B cell (primary cell): Measurements from ENCODE around the gene TRAP1. TPM values are rescaled to one million over a fixed set of nuclear protein-coding genes. Genes with fewer than 3 reads are reported as not detected.

ENCODE experiments used
- ATAC-seq: fragments of 200-7000 bp; cut with Tn5 transposase; one replicate; pipeline ENCODE4 v1.10.0; 2021; ENCODE audit warnings: low read depth, mild to moderate bottlenecking, moderate number of reproducible peaks, moderate library complexity
- CTCF ChIA-PET: fragments of 350-600 bp; sonication (Branson Sonifier 250); formaldehyde crosslinking; loops from one replicate; lab custom pipeline; 2021; ENCODE audit warnings: antibody characterized with exemption, inconsistent platforms; lab: Charles Lee
- POLR2A ChIA-PET: fragments of 350-600 bp; sonication (Branson Sonifier 250); formaldehyde crosslinking; loops from one replicate; lab custom pipeline; 2021; ENCODE audit warnings: antibody characterized with exemption; lab: Charles Lee
- DNase-seq: peaks from one replicate; pipeline ENCODE4 v3.0.0; 2013
- H2AFZ ChIP-seq: 2 replicates; pipeline ENCODE4 v1.6.1; 2012; ENCODE audit warnings: mild to moderate bottlenecking, low read depth, low read length; ENCODE audit not compliant: insufficient read depth, poor library complexity, severe bottlenecking
- H3K27ac ChIP-seq, 2 donors: 1 replicate in 1 of 2; 2 replicates in 1 of 2; pipeline ENCODE4 v1.5.1; 2012 to 2013; ENCODE audit warnings: low read length in 2 of 2, mild to moderate bottlenecking in 2 of 2, moderate library complexity in 1 of 2
- H3K27me3 ChIP-seq, 4 experiments: fragments of 200-600 bp in 1 of 4; sonication (generic) in 1 of 4; replicated peaks in 1 of 4; 1 replicate in 2 of 4; 2 replicates in 2 of 4; pipeline versions ENCODE4 v1.6.1 to v1.7.0; 2013 to 2016; ENCODE audit warnings: low read length in 3 of 4, mild to moderate bottlenecking in 2 of 4, mixed read lengths in 1 of 4, moderate library complexity in 1 of 4; ENCODE audit not compliant: insufficient read depth in 4 of 4, control insufficient read depth in 3 of 4; ENCODE audit errors: control extremely low read depth in 1 of 4
- H3K36me3 ChIP-seq, 2 experiments: replicated peaks in 1 of 2; 1 replicate in 1 of 2; 2 replicates in 1 of 2; pipeline versions ENCODE4 v1.6.1 to v1.7.1; 2013; ENCODE audit warnings: low read length in 1 of 2; ENCODE audit not compliant: insufficient read depth in 2 of 2, control insufficient read depth in 1 of 2; ENCODE audit errors: control extremely low read depth in 1 of 2, extremely low read depth in 1 of 2
- H3K4me1 ChIP-seq, 2 donors: fragments of 200-600 bp in 1 of 2; sonication (generic) in 1 of 2; 1 replicate in 1 of 2; 2 replicates in 1 of 2; pipeline versions ENCODE4 v1.5.1 to v1.6.1; 2013 to 2017; ENCODE audit warnings: low read length in 2 of 2; ENCODE audit not compliant: control insufficient read depth in 2 of 2, insufficient read depth in 2 of 2
- H3K4me2 ChIP-seq: replicated peaks from 2 replicates; pipeline ENCODE3; 2012; ENCODE audit warnings: mild to moderate bottlenecking, low read depth, low read length; ENCODE audit not compliant: poor library complexity, severe bottlenecking
- H3K4me3 ChIP-seq, 5 experiments: fragments of 200-600 bp in 1 of 5; sonication (generic) in 1 of 5; 1 replicate in 3 of 5; 2 replicates in 2 of 5; pipeline versions ENCODE4 v1.5.1 to v1.7.0; 2011 to 2016; ENCODE audit warnings: low read length in 4 of 5, mild to moderate bottlenecking in 4 of 5, low read depth in 2 of 5, control low read depth in 1 of 5, moderate library complexity in 1 of 5; ENCODE audit not compliant: insufficient read depth in 1 of 5; ENCODE audit errors: control extremely low read depth in 1 of 5, extremely low read depth in 1 of 5
- H3K79me2 ChIP-seq: fragments of 200-600 bp; sonication (generic); one replicate; pipeline ENCODE4 v1.6.0; 2016; ENCODE audit warnings: low read length; ENCODE audit not compliant: control insufficient read depth, insufficient read depth
- H3K9ac ChIP-seq: fragments of 200-600 bp; sonication (generic); 2 replicates; pipeline ENCODE4 v1.6.1; 2017; ENCODE audit warnings: mild to moderate bottlenecking, low read length, moderate library complexity
- H3K9me3 ChIP-seq, 3 donors: one replicate each; pipeline versions ENCODE4 v1.6.1 to v1.7.1; 2013; ENCODE audit warnings: low read length in 2 of 3; ENCODE audit not compliant: control insufficient read depth in 2 of 3, insufficient read depth in 1 of 3; ENCODE audit errors: control extremely low read depth in 1 of 3
- H4K20me1 ChIP-seq: 2 replicates; pipeline ENCODE4 v1.6.0; 2012; ENCODE audit warnings: mild to moderate bottlenecking, low read length; ENCODE audit not compliant: insufficient read depth, control insufficient read depth, poor library complexity, severe bottlenecking
- H3K27ac Mint-ChIP-seq: one replicate; pipeline ENCODE4 v1.8.0; 2021; ENCODE audit warnings: mixed read lengths
- H3K27me3 Mint-ChIP-seq: one replicate; pipeline ENCODE4 v1.8.0; 2021; ENCODE audit warnings: mixed read lengths
- H3K4me1 Mint-ChIP-seq: one replicate; pipeline ENCODE4 v1.8.0; 2021; ENCODE audit warnings: mixed read lengths
- H3K4me3 Mint-ChIP-seq: one replicate; pipeline ENCODE4 v1.8.0; 2021; ENCODE audit warnings: mixed read lengths
- H3K9me3 Mint-ChIP-seq: one replicate; pipeline ENCODE4 v1.8.0; 2022; ENCODE audit warnings: mixed read lengths; ENCODE audit not compliant: insufficient read depth
- CTCF ChIP-seq: fragments of 200-600 bp; IDR thresholded peaks from one replicate; pipeline ENCODE4 v1.8.0; 2022; ENCODE audit warnings: antibody characterized with exemption, mild to moderate bottlenecking
- EZH2 ChIP-seq: IDR thresholded peaks from 2 replicates; pipeline ENCODE4 v1.6.1; 2012; ENCODE audit warnings: borderline replicate concordance, low read depth, mild to moderate bottlenecking, moderate library complexity, low read length; ENCODE audit not compliant: insufficient read depth, poor library complexity, severe bottlenecking
- WGBS: methylation state at CpG from one replicate; pipeline ENCODE4 v1.1.5; 2013; ENCODE audit warnings: missing lambda C conversion rate; ENCODE audit not compliant: insufficient coverage; 5-methylcytosine and 5-hydroxymethylcytosine counted together
- intact Hi-C: fragments of 100-400 bp; cut with micrococcal nuclease; formaldehyde crosslinking; loops from one replicate; pipeline ENCODE4 v1.10.0; 2022
- polyA plus RNA-seq: library from polyadenylated mRNA; depleted of rRNA; stranded (reverse); fragments of >200 nt; gene quantifications from 2 replicates; pipeline ENCODE4 v1.2.3, GENCODE V29; 2012
- total RNA-seq, 2 donors: library from RNA; stranded (reverse); fragments of 120-200 nt in 1 of 2; gene quantifications; 1 replicate in 1 of 2; 2 replicates in 1 of 2; pipeline versions ENCODE4 v1.2.3 to v1.2.4, GENCODE V29; 2013 to 2022

TRAP1 gene
- total and polyA plus RNA-seq, 2 donors (not counting 1 experiment from before 2014, with no cell fraction given) = 51.1 to 88.4 TPM

GRCh38 chr16:3681206-3681605 lies 36.1 kb downstream of the TRAP1 start:
- no peaks in the 10 kb centered on the region for H3K79me2 ChIP-seq
- peaks cover 0 to 57% of the 10 kb centered on the region in 2 experiments for H3K36me3 ChIP-seq

GRCh38 chr16:3677994-3678393 lies 39.3 kb downstream of the TRAP1 start:
- Histone ChIP-seq H2AFZ (no peak overlapping the region), H3K9me3 (no peaks in the 10 kb centered on the region), H3K79me2 (no peaks in the 10 kb centered on the region), H3K9ac (no peak overlapping the region), H4K20me1 (no peaks in the 10 kb centered on the region), H3K27me3 (no peaks in the 10 kb centered on the region), H3K4me2 (no peak overlapping the region), H3K36me3 (peaks cover 0 to 57% of the 10 kb centered on the region in 2 experiments), H3K4me3 (no peak overlapping the region), H3K27ac (no peak overlapping the region), H3K4me1 (no peaks in the 10 kb centered on the region)
- POLR2A ChIA-PET = no interaction called here
- no peaks in the 10 kb centered on the region for H3K4me1 Mint-ChIP-seq
- H3K27me3 Mint-ChIP-seq = no peaks in the 10 kb centered on the region
- TF ChIP-seq EZH2 (no peak), CTCF (no peak)
- CTCF ChIA-PET = interaction anchor here (0.6 kb wide), 1 partner anchor 611 kb away, joined by 3 read pairs; no protein-coding TSS in a partner anchor
- ATAC-seq = no peak
- no peak overlapping the region for H3K4me3 Mint-ChIP-seq
- intact Hi-C loops = no loop called here
- H3K9me3 Mint-ChIP-seq = no peaks in the 10 kb centered on the region
- DNase-seq = no peak
- no peak overlapping the region for H3K27ac Mint-ChIP-seq
- WGBS = 98% methylated on average over 6 of the region's 11 CpGs

More at GRCh38 chr16:3681206-3681605, 36.1 kb downstream of the TRAP1 start:
- Histone ChIP-seq H3K9me3 (no peaks in the 10 kb centered on the region), H3K27ac (no peak overlapping the region), H3K4me3 (no peak overlapping the region), H3K4me1 (no peaks in the 10 kb centered on the region), H2AFZ (no peak overlapping the region), H3K4me2 (no peak overlapping the region), H4K20me1 (no peaks in the 10 kb centered on the region), H3K9ac (no peak overlapping the region), H3K27me3 (no peaks in the 10 kb centered on the region)
- 96% methylated on average over 2 of the region's 3 CpGs for WGBS
- H3K9me3 Mint-ChIP-seq = no peaks in the 10 kb centered on the region
- POLR2A ChIA-PET = no interaction called here
- no peaks in the 10 kb centered on the region for H3K27me3 Mint-ChIP-seq
- no peak overlapping the region for H3K4me3 Mint-ChIP-seq
- ATAC-seq (no peak), DNase-seq (no peak)
- H3K27ac Mint-ChIP-seq = no peak overlapping the region
- H3K4me1 Mint-ChIP-seq = no peaks in the 10 kb centered on the region
- no peak for TF ChIP-seq EZH2
- TF ChIP-seq CTCF = no peak
- intact Hi-C loops = no loop called here
- CTCF ChIA-PET = interaction anchor here (1.0 kb wide), 1 partner anchor 10 kb away, joined by 4 read pairs; no protein-coding TSS in a partner anchor
